B cell (primary cell): ENCODE data around the gene ARSI. TPM values are rescaled to one million over a fixed set of nuclear protein-coding genes. Genes with fewer than 3 reads are reported as not detected.

Experiments used
- ATAC-seq: fragments of 200-7000 bp; cut with Tn5 transposase; one replicate; pipeline ENCODE4 v1.10.0; 2021; ENCODE audit warnings: low read depth, mild to moderate bottlenecking, moderate number of reproducible peaks, moderate library complexity
- CTCF ChIA-PET: fragments of 350-600 bp; sonication (Branson Sonifier 250); formaldehyde crosslinking; loops from one replicate; lab custom pipeline; 2021; ENCODE audit warnings: antibody characterized with exemption, inconsistent platforms; lab: Charles Lee
- POLR2A ChIA-PET: fragments of 350-600 bp; sonication (Branson Sonifier 250); formaldehyde crosslinking; loops from one replicate; lab custom pipeline; 2021; ENCODE audit warnings: antibody characterized with exemption; lab: Charles Lee
- DNase-seq: peaks from one replicate; pipeline ENCODE4 v3.0.0; 2013
- H2AFZ ChIP-seq: 2 replicates; pipeline ENCODE4 v1.6.1; 2012; ENCODE audit warnings: mild to moderate bottlenecking, low read depth, low read length; ENCODE audit not compliant: insufficient read depth, poor library complexity, severe bottlenecking
- H3K27ac ChIP-seq, 2 donors: 1 replicate in 1 of 2; 2 replicates in 1 of 2; pipeline ENCODE4 v1.5.1; 2012 to 2013; ENCODE audit warnings: low read length in 2 of 2, mild to moderate bottlenecking in 2 of 2, moderate library complexity in 1 of 2
- H3K27me3 ChIP-seq, 4 experiments: fragments of 200-600 bp in 1 of 4; sonication (generic) in 1 of 4; replicated peaks in 1 of 4; 1 replicate in 2 of 4; 2 replicates in 2 of 4; pipeline versions ENCODE4 v1.6.1 to v1.7.0; 2013 to 2016; ENCODE audit warnings: low read length in 3 of 4, mild to moderate bottlenecking in 2 of 4, mixed read lengths in 1 of 4, moderate library complexity in 1 of 4; ENCODE audit not compliant: insufficient read depth in 4 of 4, control insufficient read depth in 3 of 4; ENCODE audit errors: control extremely low read depth in 1 of 4
- H3K36me3 ChIP-seq, 2 experiments: replicated peaks in 1 of 2; 1 replicate in 1 of 2; 2 replicates in 1 of 2; pipeline versions ENCODE4 v1.6.1 to v1.7.1; 2013; ENCODE audit warnings: low read length in 1 of 2; ENCODE audit not compliant: insufficient read depth in 2 of 2, control insufficient read depth in 1 of 2; ENCODE audit errors: control extremely low read depth in 1 of 2, extremely low read depth in 1 of 2
- H3K4me1 ChIP-seq, 2 donors: fragments of 200-600 bp in 1 of 2; sonication (generic) in 1 of 2; 1 replicate in 1 of 2; 2 replicates in 1 of 2; pipeline versions ENCODE4 v1.5.1 to v1.6.1; 2013 to 2017; ENCODE audit warnings: low read length in 2 of 2; ENCODE audit not compliant: control insufficient read depth in 2 of 2, insufficient read depth in 2 of 2
- H3K4me2 ChIP-seq: replicated peaks from 2 replicates; pipeline ENCODE3; 2012; ENCODE audit warnings: mild to moderate bottlenecking, low read depth, low read length; ENCODE audit not compliant: poor library complexity, severe bottlenecking
- H3K4me3 ChIP-seq, 5 experiments: fragments of 200-600 bp in 1 of 5; sonication (generic) in 1 of 5; 1 replicate in 3 of 5; 2 replicates in 2 of 5; pipeline versions ENCODE4 v1.5.1 to v1.7.0; 2011 to 2016; ENCODE audit warnings: low read length in 4 of 5, mild to moderate bottlenecking in 4 of 5, low read depth in 2 of 5, control low read depth in 1 of 5, moderate library complexity in 1 of 5; ENCODE audit not compliant: insufficient read depth in 1 of 5; ENCODE audit errors: control extremely low read depth in 1 of 5, extremely low read depth in 1 of 5
- H3K79me2 ChIP-seq: fragments of 200-600 bp; sonication (generic); one replicate; pipeline ENCODE4 v1.6.0; 2016; ENCODE audit warnings: low read length; ENCODE audit not compliant: control insufficient read depth, insufficient read depth
- H3K9ac ChIP-seq: fragments of 200-600 bp; sonication (generic); 2 replicates; pipeline ENCODE4 v1.6.1; 2017; ENCODE audit warnings: mild to moderate bottlenecking, low read length, moderate library complexity
- H3K9me3 ChIP-seq, 3 donors: one replicate each; pipeline versions ENCODE4 v1.6.1 to v1.7.1; 2013; ENCODE audit warnings: low read length in 2 of 3; ENCODE audit not compliant: control insufficient read depth in 2 of 3, insufficient read depth in 1 of 3; ENCODE audit errors: control extremely low read depth in 1 of 3
- H4K20me1 ChIP-seq: 2 replicates; pipeline ENCODE4 v1.6.0; 2012; ENCODE audit warnings: mild to moderate bottlenecking, low read length; ENCODE audit not compliant: insufficient read depth, control insufficient read depth, poor library complexity, severe bottlenecking
- H3K27ac Mint-ChIP-seq: one replicate; pipeline ENCODE4 v1.8.0; 2021; ENCODE audit warnings: mixed read lengths
- H3K27me3 Mint-ChIP-seq: one replicate; pipeline ENCODE4 v1.8.0; 2021; ENCODE audit warnings: mixed read lengths
- H3K4me1 Mint-ChIP-seq: one replicate; pipeline ENCODE4 v1.8.0; 2021; ENCODE audit warnings: mixed read lengths
- H3K4me3 Mint-ChIP-seq: one replicate; pipeline ENCODE4 v1.8.0; 2021; ENCODE audit warnings: mixed read lengths
- H3K9me3 Mint-ChIP-seq: one replicate; pipeline ENCODE4 v1.8.0; 2022; ENCODE audit warnings: mixed read lengths; ENCODE audit not compliant: insufficient read depth
- EZH2 ChIP-seq: IDR thresholded peaks from 2 replicates; pipeline ENCODE4 v1.6.1; 2012; ENCODE audit warnings: borderline replicate concordance, low read depth, mild to moderate bottlenecking, moderate library complexity, low read length; ENCODE audit not compliant: insufficient read depth, poor library complexity, severe bottlenecking
- WGBS: methylation state at CpG from one replicate; pipeline ENCODE4 v1.1.5; 2013; ENCODE audit warnings: missing lambda C conversion rate; ENCODE audit not compliant: insufficient coverage; 5-methylcytosine and 5-hydroxymethylcytosine counted together
- intact Hi-C: fragments of 100-400 bp; cut with micrococcal nuclease; formaldehyde crosslinking; loops from one replicate; pipeline ENCODE4 v1.10.0; 2022
- polyA plus RNA-seq: library from polyadenylated mRNA; depleted of rRNA; stranded (reverse); fragments of >200 nt; gene quantifications from 2 replicates; pipeline ENCODE4 v1.2.3, GENCODE V29; 2012
- total RNA-seq, 2 donors: library from RNA; stranded (reverse); fragments of 120-200 nt in 1 of 2; gene quantifications; 1 replicate in 1 of 2; 2 replicates in 1 of 2; pipeline versions ENCODE4 v1.2.3 to v1.2.4, GENCODE V29; 2013 to 2022
- TF ChIP-seq, protein P1 (sequence below): fragments of 200-600 bp; IDR thresholded peaks from one replicate; pipeline ENCODE4 v1.8.0; 2022; ENCODE audit warnings: antibody characterized with exemption, mild to moderate bottlenecking

The ARSI gene
- total and polyA plus RNA-seq, 2 donors (not counting 1 experiment from before 2014, with no cell fraction given): not detected

DNA sequence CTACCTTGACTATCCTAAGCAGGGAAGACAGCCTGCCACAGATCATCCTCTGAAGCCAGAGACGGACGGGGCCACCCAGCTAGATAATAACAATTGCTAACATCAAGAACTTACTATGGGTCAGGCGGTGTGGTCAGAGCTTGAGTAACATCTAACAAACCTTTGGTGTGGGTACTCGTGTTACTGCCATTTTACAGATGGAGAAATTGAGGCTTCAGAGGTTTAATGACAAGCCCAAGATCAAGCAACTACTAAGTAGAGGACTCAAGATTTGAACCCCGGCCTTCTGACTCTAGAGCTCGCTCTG, 16.7 kb upstream of the ARSI start:
- Histone ChIP-seq H3K9me3 (no peaks in the 10 kb centered on the region), H3K27me3 (no peaks in the 10 kb centered on the region), H3K27ac (no peak overlapping the region), H3K4me3 (no peak overlapping the region), H3K36me3 (no peaks in the 10 kb centered on the region), H3K4me1 (no peaks in the 10 kb centered on the region), H2AFZ (no peak overlapping the region), H3K4me2 (no peak overlapping the region), H3K79me2 (no peaks in the 10 kb centered on the region), H4K20me1 (no peaks in the 10 kb centered on the region), H3K9ac (no peak overlapping the region)
- no peak overlapping the region for H3K27ac Mint-ChIP-seq
- CTCF ChIA-PET: interaction anchor here (0.7 kb wide), 1 partner anchor 226 kb away, joined by 3 read pairs; no protein-coding TSS in a partner anchor
- peaks cover 10% of the 10 kb centered on the region for H3K27me3 Mint-ChIP-seq
- 96% methylated on average over 4 of the region's 6 CpGs for WGBS
- ATAC-seq (no peak), DNase-seq (no peak)
- H3K4me1 Mint-ChIP-seq: no peaks in the 10 kb centered on the region
- POLR2A ChIA-PET: no interaction called here
- TF ChIP-seq EZH2: no peak
- TF ChIP-seq, protein P1, sequence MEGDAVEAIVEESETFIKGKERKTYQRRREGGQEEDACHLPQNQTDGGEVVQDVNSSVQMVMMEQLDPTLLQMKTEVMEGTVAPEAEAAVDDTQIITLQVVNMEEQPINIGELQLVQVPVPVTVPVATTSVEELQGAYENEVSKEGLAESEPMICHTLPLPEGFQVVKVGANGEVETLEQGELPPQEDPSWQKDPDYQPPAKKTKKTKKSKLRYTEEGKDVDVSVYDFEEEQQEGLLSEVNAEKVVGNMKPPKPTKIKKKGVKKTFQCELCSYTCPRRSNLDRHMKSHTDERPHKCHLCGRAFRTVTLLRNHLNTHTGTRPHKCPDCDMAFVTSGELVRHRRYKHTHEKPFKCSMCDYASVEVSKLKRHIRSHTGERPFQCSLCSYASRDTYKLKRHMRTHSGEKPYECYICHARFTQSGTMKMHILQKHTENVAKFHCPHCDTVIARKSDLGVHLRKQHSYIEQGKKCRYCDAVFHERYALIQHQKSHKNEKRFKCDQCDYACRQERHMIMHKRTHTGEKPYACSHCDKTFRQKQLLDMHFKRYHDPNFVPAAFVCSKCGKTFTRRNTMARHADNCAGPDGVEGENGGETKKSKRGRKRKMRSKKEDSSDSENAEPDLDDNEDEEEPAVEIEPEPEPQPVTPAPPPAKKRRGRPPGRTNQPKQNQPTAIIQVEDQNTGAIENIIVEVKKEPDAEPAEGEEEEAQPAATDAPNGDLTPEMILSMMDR: no peak
- intact Hi-C loops: no loop called here
- H3K4me3 Mint-ChIP-seq: no peak overlapping the region
- no peaks in the 10 kb centered on the region for H3K9me3 Mint-ChIP-seq

DNA sequence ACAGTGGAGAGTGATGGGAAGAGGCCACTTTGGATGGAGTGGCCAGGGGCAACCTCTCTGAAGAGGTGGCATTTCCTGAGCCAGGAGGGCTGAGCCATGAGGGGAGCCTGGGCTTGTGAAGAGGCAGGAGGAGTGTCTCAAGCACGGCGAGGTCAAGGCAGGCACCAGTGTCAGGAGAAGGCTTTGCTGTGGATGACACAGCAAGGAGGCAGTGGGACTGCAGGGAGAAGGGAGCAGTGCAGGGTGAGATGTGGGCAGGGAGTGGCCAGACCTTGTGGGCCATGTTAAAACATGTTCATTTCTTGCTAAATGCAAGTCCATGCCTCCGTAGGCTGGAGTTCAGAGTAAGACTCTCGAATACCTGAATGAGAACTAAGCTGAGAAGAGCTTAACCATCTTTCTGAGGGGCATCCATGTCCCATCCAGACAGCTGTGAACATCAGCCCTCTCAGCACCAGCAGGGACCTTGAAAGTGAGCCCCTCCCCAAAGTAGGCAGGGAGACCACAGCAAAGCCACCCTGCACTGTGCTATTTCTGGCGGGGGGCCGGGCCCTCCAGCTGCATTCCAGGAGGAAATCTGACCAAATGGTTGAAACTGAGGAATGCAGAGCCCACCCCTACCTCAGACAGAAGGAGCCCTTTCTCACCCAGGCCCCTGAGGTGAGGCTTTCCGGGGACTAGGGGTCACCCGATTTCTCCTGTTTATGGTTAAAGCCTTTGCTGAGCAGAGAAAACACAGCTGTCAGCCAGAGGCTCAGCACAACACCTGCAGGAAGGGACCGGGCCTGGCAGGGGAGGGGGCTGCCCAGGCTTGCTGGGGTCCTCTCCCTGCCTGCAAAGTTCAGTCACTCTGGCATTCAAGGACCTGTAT, 16.1 kb upstream of the ARSI start:
- Mint-ChIP-seq H3K4me3 (no peak overlapping the region), H3K27ac (no peak overlapping the region), H3K27me3 (peaks cover 14% of the 10 kb centered on the region), H3K4me1 (no peaks in the 10 kb centered on the region), H3K9me3 (no peaks in the 10 kb centered on the region)
- no peak for ATAC-seq
- no peak for DNase-seq
- intact Hi-C loops: no loop called here
- Histone ChIP-seq H3K4me2 (no peak overlapping the region), H3K36me3 (no peaks in the 10 kb centered on the region), H3K4me1 (no peaks in the 10 kb centered on the region), H3K4me3 (no peak overlapping the region), H3K27me3 (no peaks in the 10 kb centered on the region), H3K79me2 (no peaks in the 10 kb centered on the region), H2AFZ (no peak overlapping the region), H3K9me3 (no peaks in the 10 kb centered on the region), H3K9ac (no peak overlapping the region), H4K20me1 (no peaks in the 10 kb centered on the region), H3K27ac (no peak overlapping the region)
- CTCF ChIA-PET: no interaction called here
- TF ChIP-seq EZH2: no peak
- TF ChIP-seq, protein P1: no peak
- POLR2A ChIA-PET: no interaction called here
- WGBS: 95% methylated on average over 9 of the region's 9 CpGs
